Measurements from ENCODE around the gene COLEC12. TPM values are rescaled to one million over a fixed set of nuclear protein-coding genes. Genes with fewer than 3 reads are reported as not detected.

COLEC12 gene
- total and polyA plus RNA-seq, 10 of the 15 experiments (the other 5 are each of a cell fraction or from before 2014, with no cell fraction given), result 0.04 to 0.05 TPM; not detected in 8

- no peaks in the 10 kb centered on the region for H3K79me2 ChIP-seq (ENCODE audit: control insufficient read depth, insufficient read depth, low read length)
- ChIA-PET CTCF (interaction anchor here (1.1 kb wide), 1 partner anchor 35 kb away, joined by 3 read pairs; no protein-coding TSS in a partner anchor), POLR2A (no interaction called here), SMC1A (ENCODE audit: uncharacterized antibody, unreplicated experiment) (no interaction called here), RAD21 (ENCODE audit: unreplicated experiment) (no interaction called here)
- no peaks in the 10 kb centered on the region for H4K20me1 ChIP-seq (ENCODE audit: control insufficient read depth, insufficient read depth)
- no peak overlapping the region for H3K4me2 ChIP-seq (ENCODE audit: control insufficient read depth, insufficient read depth)
- WGBS (ENCODE audit: insufficient coverage, insufficient replicate concordance, low lambda C conversion rate, missing lambda C conversion rate), result 17% methylated on average over 3 of the region's 3 CpGs
- FAIRE-seq, result no peak
- H3K9ac ChIP-seq (ENCODE audit: control insufficient read depth, insufficient read depth, low read length), result no peak overlapping the region
- BruUV-seq (replicated peaks), result no TSS peak
- no peak overlapping the region for H3K4me3 ChIP-seq
- H3K9me3 ChIP-seq (replicated peaks; ENCODE audit: control insufficient read depth, insufficient read depth, low read length), result no peaks in the 10 kb centered on the region
- H3K36me3 ChIP-seq (ENCODE audit: control insufficient read depth in 2 of 2, insufficient read depth in 2 of 2, low read length in 1 of 2), result no peaks in the 10 kb centered on the region
- H3K27me3 ChIP-seq (replicated peaks in 1 of 2; ENCODE audit: control insufficient read depth in 2 of 2, insufficient read depth in 2 of 2, low read length in 1 of 2), result no peaks in the 10 kb centered on the region
- in situ Hi-C loops (cut with MboI), result no loop called here
- intact Hi-C loops (cut with micrococcal nuclease; ENCODE audit: unreplicated experiment), result no loop called here
- no peak for ATAC-seq
- H3K4me1 ChIP-seq (ENCODE audit: control insufficient read depth, insufficient read depth, low read length), result no peaks in the 10 kb centered on the region
- no peak overlapping the region for H2AFZ ChIP-seq (ENCODE audit: control insufficient read depth, low read depth, low read length)
- no peak for DNase-seq (ENCODE audit: low read depth, low spot score)
- no peak for TF ChIP-seq EZH2 (IDR thresholded peaks at IDR 0.05; ENCODE audit: borderline replicate concordance, control insufficient read depth, low read depth, low read length)
- no peak overlapping the region for H3K27ac ChIP-seq (ENCODE audit: control insufficient read depth, insufficient read depth)
Observed at GRCh38 chr18:471716-472115, 28.8 kb downstream of the COLEC12 start.

DNA sequence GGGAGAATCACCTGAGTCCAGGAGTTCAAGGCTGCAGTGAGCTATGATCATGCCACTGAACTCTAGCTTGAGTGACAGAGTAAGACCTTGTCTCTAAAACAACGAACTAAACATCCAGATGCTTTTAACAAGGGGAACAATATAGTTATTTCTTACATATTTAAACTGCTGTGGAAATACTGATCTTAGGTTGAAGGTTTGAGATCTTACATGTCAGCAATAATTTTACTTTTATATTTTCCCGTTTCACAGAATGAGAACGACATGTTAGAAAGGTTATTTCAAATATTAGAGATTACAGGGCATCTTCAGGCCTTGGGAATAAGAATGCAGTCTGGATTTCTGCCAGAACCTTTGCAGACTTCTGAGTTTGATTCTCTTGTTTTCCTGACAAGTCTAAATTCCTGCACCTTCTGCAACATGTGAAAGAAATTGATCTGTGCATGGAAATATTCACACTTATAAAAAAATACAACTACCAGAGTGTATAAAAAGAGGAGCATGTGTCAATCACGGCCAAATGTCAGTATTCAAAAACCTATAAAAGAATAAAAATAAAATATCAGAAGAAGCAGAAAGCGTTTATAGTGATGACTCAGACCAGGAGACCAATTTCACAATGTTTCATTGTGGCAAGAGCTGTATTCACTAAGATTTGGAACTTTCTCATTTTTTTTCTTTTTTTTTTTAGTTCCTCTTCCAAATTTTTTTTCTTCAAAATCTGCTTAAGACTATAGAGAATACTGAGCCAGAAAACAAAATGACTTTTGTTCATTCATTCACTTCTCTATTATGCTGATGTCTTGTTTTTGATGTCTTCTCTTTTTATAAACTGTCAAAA, 29.6 kb downstream of the COLEC12 start:
- no peak for ATAC-seq
- intact Hi-C loops (cut with micrococcal nuclease; ENCODE audit: unreplicated experiment), result no loop called here
- Histone ChIP-seq H3K4me1 (ENCODE audit: control insufficient read depth, insufficient read depth, low read length) (no peaks in the 10 kb centered on the region), H3K79me2 (ENCODE audit: control insufficient read depth, insufficient read depth, low read length) (no peaks in the 10 kb centered on the region), H3K4me3 (no peak overlapping the region), H3K36me3 (ENCODE audit: control insufficient read depth in 2 of 2, insufficient read depth in 2 of 2, low read length in 1 of 2) (no peaks in the 10 kb centered on the region), H2AFZ (ENCODE audit: control insufficient read depth, low read depth, low read length) (no peak overlapping the region), H3K27me3 (replicated peaks in 1 of 2; ENCODE audit: control insufficient read depth in 2 of 2, insufficient read depth in 2 of 2, low read length in 1 of 2) (no peaks in the 10 kb centered on the region), H4K20me1 (ENCODE audit: control insufficient read depth, insufficient read depth) (no peaks in the 10 kb centered on the region), H3K4me2 (ENCODE audit: control insufficient read depth, insufficient read depth) (no peak overlapping the region), H3K9me3 (replicated peaks; ENCODE audit: control insufficient read depth, insufficient read depth, low read length) (no peaks in the 10 kb centered on the region), H3K9ac (ENCODE audit: control insufficient read depth, insufficient read depth, low read length) (no peak overlapping the region), H3K27ac (ENCODE audit: control insufficient read depth, insufficient read depth) (no peak overlapping the region)
- no peak for DNase-seq (ENCODE audit: low read depth, low spot score)
- in situ Hi-C loops (cut with MboI), result no loop called here
- no TSS peak for BruUV-seq (replicated peaks)
- ChIA-PET SMC1A (ENCODE audit: uncharacterized antibody, unreplicated experiment) (no interaction called here), POLR2A (no interaction called here), RAD21 (ENCODE audit: unreplicated experiment) (no interaction called here), CTCF (interaction anchor here (1.1 kb wide), 1 partner anchor 34 kb away, joined by 3 read pairs; no protein-coding TSS in a partner anchor)
- 1% methylated on average over 5 of the region's 5 CpGs for WGBS (ENCODE audit: insufficient coverage, insufficient replicate concordance, low lambda C conversion rate, missing lambda C conversion rate)
- FAIRE-seq, result no peak
- TF ChIP-seq EGR1 (IDR thresholded peaks at IDR 0.05; ENCODE audit: borderline replicate concordance in 1 of 2, low read depth in 2 of 2, low read length in 2 of 2) (no peak), ZNF622 (IDR thresholded peaks at IDR 0.05) (no peak), PKNOX1 (IDR thresholded peaks at IDR 0.05) (no peak), GABPA (IDR thresholded peaks at IDR 0.05; ENCODE audit: low read depth) (no peak), E4F1 (IDR thresholded peaks at IDR 0.05; ENCODE audit: borderline replicate concordance, partially characterized antibody) (no peak)
- TF ChIP-seq, protein P1, sequence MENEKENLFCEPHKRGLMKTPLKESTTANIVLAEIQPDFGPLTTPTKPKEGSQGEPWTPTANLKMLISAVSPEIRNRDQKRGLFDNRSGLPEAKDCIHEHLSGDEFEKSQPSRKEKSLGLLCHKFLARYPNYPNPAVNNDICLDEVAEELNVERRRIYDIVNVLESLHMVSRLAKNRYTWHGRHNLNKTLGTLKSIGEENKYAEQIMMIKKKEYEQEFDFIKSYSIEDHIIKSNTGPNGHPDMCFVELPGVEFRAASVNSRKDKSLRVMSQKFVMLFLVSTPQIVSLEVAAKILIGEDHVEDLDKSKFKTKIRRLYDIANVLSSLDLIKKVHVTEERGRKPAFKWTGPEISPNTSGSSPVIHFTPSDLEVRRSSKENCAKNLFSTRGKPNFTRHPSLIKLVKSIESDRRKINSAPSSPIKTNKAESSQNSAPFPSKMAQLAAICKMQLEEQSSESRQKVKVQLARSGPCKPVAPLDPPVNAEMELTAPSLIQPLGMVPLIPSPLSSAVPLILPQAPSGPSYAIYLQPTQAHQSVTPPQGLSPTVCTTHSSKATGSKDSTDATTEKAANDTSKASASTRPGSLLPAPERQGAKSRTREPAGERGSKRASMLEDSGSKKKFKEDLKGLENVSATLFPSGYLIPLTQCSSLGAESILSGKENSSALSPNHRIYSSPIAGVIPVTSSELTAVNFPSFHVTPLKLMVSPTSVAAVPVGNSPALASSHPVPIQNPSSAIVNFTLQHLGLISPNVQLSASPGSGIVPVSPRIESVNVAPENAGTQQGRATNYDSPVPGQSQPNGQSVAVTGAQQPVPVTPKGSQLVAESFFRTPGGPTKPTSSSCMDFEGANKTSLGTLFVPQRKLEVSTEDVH (IDR thresholded peaks at IDR 0.05; ENCODE audit: low read depth, partially characterized antibody), result no peak

Data from GM12878 (cell line).